Esophagus muscularis mucosa (tissue), 3 donors: Measurements from ENCODE around the gene PRR12.
A peak's percentile ranks its signal among the peaks of the same experiment; 100 is the strongest.

Experiments
- POLR2AphosphoS5 ChIP-seq, 2 donors: sonication (generic); formaldehyde crosslinking; IDR thresholded peaks; one replicate each; pipeline ENCODE4 v1.6.1; 2017; ENCODE audit warnings: antibody characterized with exemption in 2 of 2
- TF ChIP-seq, protein P1 (sequence below), 3 experiments: fragments of 200-600 bp in 2 of 3; fragments of 450-650 bp in 1 of 3; sonication (generic) in 2 of 3; IDR thresholded peaks; one replicate each; pipeline ENCODE4 v1.5.1; 2017 to 2019; ENCODE audit warnings: antibody characterized with exemption in 3 of 3, mild to moderate bottlenecking in 2 of 3, moderate library complexity in 1 of 3

- peak; percentile 7 to 20 for TF ChIP-seq POLR2AphosphoS5 (IDR thresholded peaks at IDR 0.05)
- TF ChIP-seq, protein P1, sequence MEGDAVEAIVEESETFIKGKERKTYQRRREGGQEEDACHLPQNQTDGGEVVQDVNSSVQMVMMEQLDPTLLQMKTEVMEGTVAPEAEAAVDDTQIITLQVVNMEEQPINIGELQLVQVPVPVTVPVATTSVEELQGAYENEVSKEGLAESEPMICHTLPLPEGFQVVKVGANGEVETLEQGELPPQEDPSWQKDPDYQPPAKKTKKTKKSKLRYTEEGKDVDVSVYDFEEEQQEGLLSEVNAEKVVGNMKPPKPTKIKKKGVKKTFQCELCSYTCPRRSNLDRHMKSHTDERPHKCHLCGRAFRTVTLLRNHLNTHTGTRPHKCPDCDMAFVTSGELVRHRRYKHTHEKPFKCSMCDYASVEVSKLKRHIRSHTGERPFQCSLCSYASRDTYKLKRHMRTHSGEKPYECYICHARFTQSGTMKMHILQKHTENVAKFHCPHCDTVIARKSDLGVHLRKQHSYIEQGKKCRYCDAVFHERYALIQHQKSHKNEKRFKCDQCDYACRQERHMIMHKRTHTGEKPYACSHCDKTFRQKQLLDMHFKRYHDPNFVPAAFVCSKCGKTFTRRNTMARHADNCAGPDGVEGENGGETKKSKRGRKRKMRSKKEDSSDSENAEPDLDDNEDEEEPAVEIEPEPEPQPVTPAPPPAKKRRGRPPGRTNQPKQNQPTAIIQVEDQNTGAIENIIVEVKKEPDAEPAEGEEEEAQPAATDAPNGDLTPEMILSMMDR (IDR thresholded peaks at IDR 0.05) = no peak
Measured at GRCh38 chr19:49553451-49554271, 37.3 kb upstream of the PRR12 start.
